HEK293 (cell line): ENCODE data around the gene RACK1.

Experiments used
- CTCF ChIA-PET: fragments of 350-600 bp; formaldehyde crosslinking; extraction: SDS; loops from one replicate; lab custom pipeline; 2021; ENCODE audit warnings: antibody characterized with exemption; lab: Yijun Ruan, JAX
- POLR2A ChIA-PET: fragments of 300-600 bp; formaldehyde crosslinking; extraction: SDS; loops from one replicate; lab custom pipeline; 2020; ENCODE audit warnings: antibody characterized with exemption, inconsistent platforms; lab: Yijun Ruan, JAX
- H3K27ac ChIP-seq: fragments of 200-500 bp; sonication (Bioruptor generic); 2 replicates; pipeline ENCODE4 v1.5.1; 2014; ENCODE audit warnings: low read depth, low read length, control low read depth, inconsistent platforms; ENCODE audit errors: extremely low read depth
- H3K36me3 ChIP-seq, 2 experiments: fragments of 200-500 bp in 1 of 2; sonication (Bioruptor generic) in 1 of 2; 1 replicate in 1 of 2; 2 replicates in 1 of 2; pipeline ENCODE4 v1.5.1; 2014 to 2017; ENCODE audit warnings: inconsistent platforms in 2 of 2, low read length in 2 of 2; ENCODE audit not compliant: control insufficient read depth in 2 of 2, insufficient read depth in 1 of 2
- H3K4me1 ChIP-seq: fragments of 200-500 bp; sonication (Bioruptor generic); 2 replicates; pipeline ENCODE4 v1.5.1; 2014; ENCODE audit warnings: mild to moderate bottlenecking, low read length, inconsistent platforms; ENCODE audit not compliant: control insufficient read depth, insufficient read depth
- H3K4me3 ChIP-seq: 2 replicates; pipeline ENCODE4 v1.5.1; 2011; ENCODE audit warnings: low read depth, mild to moderate bottlenecking, control low read depth, low read length, moderate library complexity
- H3K9me3 ChIP-seq: fragments of 200-500 bp; sonication (Bioruptor generic); 2 replicates; pipeline ENCODE4 v1.5.1; 2014; ENCODE audit warnings: low read depth, low read length, inconsistent platforms; ENCODE audit not compliant: control insufficient read depth, insufficient read depth
- GLIS2 ChIP-seq: fragments of 450-650 bp; formaldehyde crosslinking; IDR thresholded peaks from 2 replicates; pipeline ENCODE4 v1.5.1; 2016; ENCODE audit warnings: missing biosample characterization, missing genetic modification characterization
- IKZF3 ChIP-seq: fragments of 450-650 bp; IDR thresholded peaks from 2 replicates; pipeline ENCODE4 v1.5.0; 2018; ENCODE audit warnings: missing biosample characterization, mild to moderate bottlenecking, missing genetic modification characterization, moderate library complexity
- KLF9 ChIP-seq: fragments of 450-650 bp; formaldehyde crosslinking; IDR thresholded peaks from 2 replicates; pipeline ENCODE4 v1.5.1; 2016; ENCODE audit warnings: missing biosample characterization, missing genetic modification characterization, low read depth
- MEIS1 ChIP-seq: sonication (generic); formaldehyde crosslinking; IDR thresholded peaks from 2 replicates; pipeline ENCODE4 v1.8.1; 2022; ENCODE audit warnings: missing genetic modification reagents, mild to moderate bottlenecking, borderline replicate concordance
- PRDM1 ChIP-seq: fragments of 450-650 bp; formaldehyde crosslinking; IDR thresholded peaks from 2 replicates; pipeline ENCODE4; 2016; ENCODE audit warnings: missing biosample characterization, missing genetic modification characterization
- PRDM2 ChIP-seq: fragments of 450-650 bp; formaldehyde crosslinking; IDR thresholded peaks from 2 replicates; pipeline ENCODE4 v1.5.1; 2016; ENCODE audit warnings: missing biosample characterization, missing genetic modification characterization, borderline replicate concordance
- ZEB2 ChIP-seq: fragments of 450-650 bp; formaldehyde crosslinking; IDR thresholded peaks from 2 replicates; pipeline ENCODE4 v1.5.1; 2016; ENCODE audit warnings: missing biosample characterization, missing genetic modification characterization
- ZIC2 ChIP-seq: fragments of 450-650 bp; formaldehyde crosslinking; IDR thresholded peaks from 2 replicates; pipeline ENCODE4 v1.5.1; 2016; ENCODE audit warnings: missing biosample characterization, missing genetic modification characterization
- ZNF239 ChIP-seq: fragments of 450-650 bp; formaldehyde crosslinking; IDR thresholded peaks from 2 replicates; pipeline ENCODE4 v1.5.1; 2016; ENCODE audit warnings: missing biosample characterization, missing genetic modification characterization
- ZNF341 ChIP-seq: fragments of 450-650 bp; formaldehyde crosslinking; IDR thresholded peaks from 2 replicates; pipeline ENCODE4; 2016; ENCODE audit warnings: low read depth, missing biosample characterization, missing genetic modification characterization
- ZNF366 ChIP-seq: fragments of 450-650 bp; formaldehyde crosslinking; conservative IDR thresholded peaks from 2 replicates; pipeline ENCODE4 v1.5.1; 2016; ENCODE audit warnings: missing biosample characterization, missing genetic modification characterization
- ZNF426 ChIP-seq: fragments of 450-650 bp; formaldehyde crosslinking; IDR thresholded peaks from 2 replicates; pipeline ENCODE4 v1.5.1; 2017; ENCODE audit warnings: missing biosample characterization, missing genetic modification characterization, mild to moderate bottlenecking, inconsistent platforms, moderate library complexity
- ZNF513 ChIP-seq: fragments of 450-650 bp; IDR thresholded peaks from 2 replicates; pipeline ENCODE4 v1.5.1; 2018; ENCODE audit warnings: missing biosample characterization, missing genetic modification characterization
- ZNF664 ChIP-seq: fragments of 450-650 bp; formaldehyde crosslinking; IDR thresholded peaks from 2 replicates; pipeline ENCODE4 v1.5.1; 2016; ENCODE audit warnings: missing biosample characterization, missing genetic modification characterization

Gene RACK1

GRCh38 chr5:181259974-181260719, 16.4 kb upstream of the RACK1 start (continued):
- TF ChIP-seq PRDM2 (0 out of 2 replicates have a peak, but pooled peaks have one; percentile 22), ZEB2 (tag by site-specific recombination) (no peak), GLIS2 (tag by site-specific recombination) (0 out of 2 replicates have a peak, but pooled peaks have one; percentile 15), ZNF366 (tag by site-specific recombination) (peak; percentile 36; the same call in 1 of the 2 replicates), ZNF513 (tag by site-specific recombination) (peak; percentile 92), ZNF341 (tag by site-specific recombination) (no peak)
- TF ChIP-seq, all 188 proteins: peak for 8

GRCh38 chr5:181259283-181259682, 15.6 kb upstream of the RACK1 start:
- H3K4me3 ChIP-seq: peak overlapping the region; percentile 92
- peaks cover 20 to 42% of the 10 kb centered on the region in 2 experiments for H3K36me3 ChIP-seq
- H3K27ac ChIP-seq: no peak overlapping the region
- H3K4me1 ChIP-seq: no peaks in the 10 kb centered on the region
- no peaks in the 10 kb centered on the region for H3K9me3 ChIP-seq
- POLR2A ChIA-PET: interaction anchor here (1.9 to 4.1 kb wide), 4 partner anchors 7 to 68 kb away, joined by 7 to 47 read pairs (median 21); no protein-coding TSS in a partner anchor
- 0 out of 2 replicates have a peak, but pooled peaks have one; percentile 6 for TF ChIP-seq PRDM1 (tag by site-specific recombination)
- TF ChIP-seq ZNF426 (tag by site-specific recombination): no peak
- 0 out of 2 replicates have a peak, but pooled peaks have one; percentile 5 for TF ChIP-seq ZNF366 (tag by site-specific recombination)
- no peak for TF ChIP-seq ZIC2 (tag by site-specific recombination)
- TF ChIP-seq IKZF3: peak; percentile 56; the same call in 1 of the 2 replicates
- TF ChIP-seq MEIS1 (CRISPR knock-in tag): no peak
- TF ChIP-seq KLF9 (tag by site-specific recombination): peak; percentile 57; the same call in 1 of the 2 replicates
- CTCF ChIA-PET: no interaction called here

GRCh38 chr5:181258576-181258975, 14.9 kb upstream of the RACK1 start:
- peak overlapping the region; percentile 92 for H3K4me3 ChIP-seq
- peaks cover 20 to 41% of the 10 kb centered on the region in 2 experiments for H3K36me3 ChIP-seq
- no peaks in the 10 kb centered on the region for H3K4me1 ChIP-seq
- POLR2A ChIA-PET: no interaction called here
- no peak overlapping the region for H3K27ac ChIP-seq
- CTCF ChIA-PET: no interaction called here
- TF ChIP-seq ZNF664 (tag by site-specific recombination): peak; percentile 94
- TF ChIP-seq ZNF239: no peak
- H3K9me3 ChIP-seq: no peaks in the 10 kb centered on the region
